ENCODE data around the gene SLBP. TPM values are rescaled to one million over a fixed set of nuclear protein-coding genes. Genes with fewer than 3 reads are reported as not detected.

Gene SLBP
- total and polyA plus RNA-seq, 2 donors (not counting 1 experiment from before 2014, with no cell fraction given), result 19.4 to 31.8 TPM

- Histone ChIP-seq H3K27ac (ENCODE audit: low read length in 2 of 2) (no peak overlapping the region), H3K27me3 (replicated peaks in 1 of 4; ENCODE audit: control extremely low read depth in 1 of 4, control insufficient read depth in 3 of 4, insufficient read depth in 4 of 4, low read length in 3 of 4) (no peaks in the 10 kb centered on the region), H4K20me1 (ENCODE audit: control insufficient read depth, insufficient read depth, low read length, poor library complexity, severe bottlenecking) (no peaks in the 10 kb centered on the region), H3K79me2 (ENCODE audit: control insufficient read depth, insufficient read depth, low read length) (peaks cover 3% of the 10 kb centered on the region), H3K36me3 (replicated peaks in 1 of 2; ENCODE audit: control extremely low read depth in 1 of 2, control insufficient read depth in 1 of 2, extremely low read depth in 1 of 2, insufficient read depth in 2 of 2, low read length in 1 of 2) (peaks cover 0 to 51% of the 10 kb centered on the region in 2 experiments), H3K4me3 (ENCODE audit: control extremely low read depth in 1 of 5, extremely low read depth in 1 of 5, insufficient read depth in 1 of 5, low read depth in 2 of 5, low read length in 4 of 5) (no peak overlapping the region), H3K9me3 (ENCODE audit: control extremely low read depth in 1 of 3, control insufficient read depth in 2 of 3, insufficient read depth in 1 of 3, low read length in 2 of 3) (peaks cover 0 to 30% (median 9%) of the 10 kb centered on the region in 3 donors), H2AFZ (ENCODE audit: insufficient read depth, low read depth, low read length, poor library complexity, severe bottlenecking) (no peak overlapping the region), H3K9ac (ENCODE audit: low read length) (no peak overlapping the region), H3K4me2 (replicated peaks; ENCODE audit: low read depth, low read length, poor library complexity, severe bottlenecking) (no peak overlapping the region), H3K4me1 (ENCODE audit: control insufficient read depth in 2 of 2, insufficient read depth in 2 of 2, low read length in 2 of 2) (no peaks in the 10 kb centered on the region)
- Mint-ChIP-seq H3K4me1 (no peaks in the 10 kb centered on the region), H3K4me3 (no peak overlapping the region), H3K27me3 (no peaks in the 10 kb centered on the region), H3K9me3 (ENCODE audit: insufficient read depth) (peaks cover 8% of the 10 kb centered on the region), H3K27ac (no peak overlapping the region)
- ATAC-seq (ENCODE audit: low read depth) (no peak), DNase-seq (no peak)
- ChIA-PET POLR2A (interaction anchor here (0.6 kb wide), 1 partner anchor 46 kb away, joined by 3 read pairs; no protein-coding TSS in a partner anchor), CTCF (interaction anchor here (1.9 kb wide), 1 partner anchor 46 kb away, joined by 8 read pairs; no protein-coding TSS in a partner anchor)
- no peak for TF ChIP-seq CTCF (IDR thresholded peaks at IDR 0.05)
- TF ChIP-seq EZH2 (IDR thresholded peaks at IDR 0.05; ENCODE audit: borderline replicate concordance, insufficient read depth, low read depth, low read length, poor library complexity, severe bottlenecking), result no peak
- intact Hi-C loops (cut with micrococcal nuclease), result no loop called here
- WGBS (ENCODE audit: insufficient coverage), result 99% methylated on average over 7 of the region's 9 CpGs
These were observed 27.2 kb upstream of the SLBP start for GRCh38 chr4:1739358-1739757.

DNA sequence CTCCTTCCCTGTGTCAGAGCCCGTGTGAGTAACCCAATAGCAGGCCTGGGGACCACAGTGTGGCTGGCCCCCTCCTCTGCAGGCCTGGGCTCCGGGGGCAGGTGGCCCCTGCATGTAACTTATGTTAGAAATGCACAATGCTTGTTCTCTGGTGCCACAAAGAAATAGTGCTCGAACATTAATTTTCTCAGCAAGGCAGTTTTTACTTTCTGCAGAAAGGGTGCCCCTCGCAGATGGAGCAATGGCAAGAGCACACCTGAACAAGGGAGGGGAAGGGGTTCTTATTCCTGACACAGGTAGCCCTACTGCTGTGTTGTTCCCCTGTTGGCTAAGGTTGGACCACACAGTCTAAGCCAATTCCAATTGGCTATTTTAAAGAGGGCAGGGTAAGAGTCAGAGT, 26.3 kb upstream of the SLBP start:
- Histone ChIP-seq H3K9me3 (ENCODE audit: control extremely low read depth in 1 of 3, control insufficient read depth in 2 of 3, insufficient read depth in 1 of 3, low read length in 2 of 3) (peaks cover 0 to 30% (median 9%) of the 10 kb centered on the region in 3 donors), H3K36me3 (replicated peaks in 1 of 2; ENCODE audit: control extremely low read depth in 1 of 2, control insufficient read depth in 1 of 2, extremely low read depth in 1 of 2, insufficient read depth in 2 of 2, low read length in 1 of 2) (peaks cover 0 to 53% of the 10 kb centered on the region in 2 experiments), H3K9ac (ENCODE audit: low read length) (no peak overlapping the region), H3K27me3 (replicated peaks in 1 of 4; ENCODE audit: control extremely low read depth in 1 of 4, control insufficient read depth in 3 of 4, insufficient read depth in 4 of 4, low read length in 3 of 4) (no peaks in the 10 kb centered on the region), H3K79me2 (ENCODE audit: control insufficient read depth, insufficient read depth, low read length) (peaks cover 3% of the 10 kb centered on the region), H3K4me2 (replicated peaks; ENCODE audit: low read depth, low read length, poor library complexity, severe bottlenecking) (no peak overlapping the region), H3K4me3 (ENCODE audit: control extremely low read depth in 1 of 5, extremely low read depth in 1 of 5, insufficient read depth in 1 of 5, low read depth in 2 of 5, low read length in 4 of 5) (no peak overlapping the region), H3K4me1 (ENCODE audit: control insufficient read depth in 2 of 2, insufficient read depth in 2 of 2, low read length in 2 of 2) (no peaks in the 10 kb centered on the region), H4K20me1 (ENCODE audit: control insufficient read depth, insufficient read depth, low read length, poor library complexity, severe bottlenecking) (no peaks in the 10 kb centered on the region), H2AFZ (ENCODE audit: insufficient read depth, low read depth, low read length, poor library complexity, severe bottlenecking) (no peak overlapping the region), H3K27ac (ENCODE audit: low read length in 2 of 2) (no peak overlapping the region)
- Mint-ChIP-seq H3K27ac (no peak overlapping the region), H3K4me3 (no peak overlapping the region), H3K4me1 (no peaks in the 10 kb centered on the region), H3K27me3 (no peaks in the 10 kb centered on the region), H3K9me3 (ENCODE audit: insufficient read depth) (peaks cover 8% of the 10 kb centered on the region)
- intact Hi-C loops (cut with micrococcal nuclease), result no loop called here
- 98% methylated on average over 4 of the region's 4 CpGs for WGBS (ENCODE audit: insufficient coverage)
- DNase-seq, result no peak
- ChIA-PET POLR2A (interaction anchor here (0.7 kb wide), 1 partner anchor 108 kb away, joined by 3 read pairs; no protein-coding TSS in a partner anchor), CTCF (no interaction called here)
- ATAC-seq (ENCODE audit: low read depth), result no peak
- no peak for TF ChIP-seq CTCF (IDR thresholded peaks at IDR 0.05)
- no peak for TF ChIP-seq EZH2 (IDR thresholded peaks at IDR 0.05; ENCODE audit: borderline replicate concordance, insufficient read depth, low read depth, low read length, poor library complexity, severe bottlenecking)

Data from B cell (primary cell).